Measurements from ENCODE around the gene SDHA.
"Not testable (repeated sequence)": the region's sequence is repeated elsewhere in the genome, so short reads cannot be mapped to it uniquely, and the experiment has no call there.

- TF ChIP-seq EZH2phosphoT487 (IDR thresholded peaks at IDR 0.05; ENCODE audit: low read depth); CTCF (IDR thresholded peaks at IDR 0.05; ENCODE audit: low read depth, low read length): not testable (repeated sequence)
Observed at GRCh38 chr5:233426-233825, 15.3 kb downstream of the SDHA start.

Data from OCI-LY3 (cell line).